GM12878 (cell line): ENCODE measurements around the gene USE1.

Experiments used
- EZH2 ChIP-seq: IDR thresholded peaks from 2 replicates; pipeline ENCODE4 v1.6.1; 2012; ENCODE audit warnings: low read depth, mild to moderate bottlenecking, control low read depth, inconsistent platforms, low read length, borderline replicate concordance; ENCODE audit not compliant: control insufficient read depth
- FOXM1 ChIP-seq: IDR thresholded peaks from 2 replicates; pipeline ENCODE4 v1.6.1; 2012; ENCODE audit warnings: low read depth, mild to moderate bottlenecking, inconsistent platforms, low read length, moderate library complexity
- POLR2A ChIP-seq: IDR thresholded peaks from 2 replicates; pipeline ENCODE4 v1.6.1; 2011; ENCODE audit warnings: low read depth, mild to moderate bottlenecking, low read length
- POLR2AphosphoS5 ChIP-seq: IDR thresholded peaks from 2 replicates; pipeline ENCODE4 v1.6.1; 2011; ENCODE audit warnings: mild to moderate bottlenecking, low read length, inconsistent platforms
- SIX5 ChIP-seq: IDR thresholded peaks from 2 replicates; pipeline ENCODE4 v1.6.1; 2011; ENCODE audit warnings: mild to moderate bottlenecking, low read depth, low read length, moderate library complexity; ENCODE audit not compliant: severe bottlenecking
- YY1 ChIP-seq: IDR thresholded peaks from 2 replicates; pipeline ENCODE4 v1.6.1; 2011; ENCODE audit warnings: low read depth, mild to moderate bottlenecking, low read length
- ZSCAN29 ChIP-seq: fragments of 450-650 bp; IDR thresholded peaks from 2 replicates; pipeline ENCODE4 v1.6.1; 2017; ENCODE audit warnings: mild to moderate bottlenecking, moderate library complexity
- TF ChIP-seq, protein P1 (sequence below), 3 experiments: IDR thresholded peaks in 2 of 3; conservative IDR thresholded peaks in 1 of 3; 2 replicates each; pipeline ENCODE4 v1.5.1; 2011; ENCODE audit warnings: low read depth in 3 of 3, low read length in 3 of 3, mild to moderate bottlenecking in 3 of 3, control low read depth in 2 of 3, moderate library complexity in 2 of 3, inconsistent platforms in 1 of 3, mixed read lengths in 1 of 3; ENCODE audit not compliant: control insufficient read depth in 2 of 3, insufficient read depth in 1 of 3; ENCODE audit errors: extremely low read depth in 1 of 3
- TF ChIP-seq, protein P2 (sequence below): IDR thresholded peaks from 2 replicates; pipeline ENCODE4 v1.6.1; 2011; ENCODE audit warnings: mild to moderate bottlenecking, low read depth, low read length, moderate library complexity; ENCODE audit not compliant: insufficient replicate concordance

DNA sequence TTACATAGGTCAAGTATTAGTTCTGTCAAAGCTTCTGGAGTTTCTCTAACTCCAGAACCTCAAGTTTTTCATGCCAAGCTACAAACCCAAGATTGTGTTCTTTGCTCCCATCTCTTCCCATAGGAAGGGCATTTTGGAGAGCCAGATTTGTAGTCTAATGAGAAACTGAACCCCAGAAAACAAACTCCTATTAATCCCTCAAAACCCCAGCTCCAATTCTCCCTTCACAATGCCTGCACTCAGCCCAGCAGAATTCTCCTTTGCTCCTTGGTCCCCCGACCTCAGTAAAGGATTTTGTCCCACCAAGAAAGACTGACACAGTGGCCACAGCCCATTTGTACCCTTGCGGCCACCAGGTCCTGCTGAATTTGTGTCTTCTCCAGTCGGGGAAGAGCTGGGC, 41.0 kb downstream of the USE1 start:
- TF ChIP-seq FOXM1 (no peak), POLR2AphosphoS5 (no peak), YY1 (no peak), POLR2A (no peak), SIX5 (no peak), EZH2 (no peak), ZSCAN29 (no peak)
- TF ChIP-seq, protein P1, sequence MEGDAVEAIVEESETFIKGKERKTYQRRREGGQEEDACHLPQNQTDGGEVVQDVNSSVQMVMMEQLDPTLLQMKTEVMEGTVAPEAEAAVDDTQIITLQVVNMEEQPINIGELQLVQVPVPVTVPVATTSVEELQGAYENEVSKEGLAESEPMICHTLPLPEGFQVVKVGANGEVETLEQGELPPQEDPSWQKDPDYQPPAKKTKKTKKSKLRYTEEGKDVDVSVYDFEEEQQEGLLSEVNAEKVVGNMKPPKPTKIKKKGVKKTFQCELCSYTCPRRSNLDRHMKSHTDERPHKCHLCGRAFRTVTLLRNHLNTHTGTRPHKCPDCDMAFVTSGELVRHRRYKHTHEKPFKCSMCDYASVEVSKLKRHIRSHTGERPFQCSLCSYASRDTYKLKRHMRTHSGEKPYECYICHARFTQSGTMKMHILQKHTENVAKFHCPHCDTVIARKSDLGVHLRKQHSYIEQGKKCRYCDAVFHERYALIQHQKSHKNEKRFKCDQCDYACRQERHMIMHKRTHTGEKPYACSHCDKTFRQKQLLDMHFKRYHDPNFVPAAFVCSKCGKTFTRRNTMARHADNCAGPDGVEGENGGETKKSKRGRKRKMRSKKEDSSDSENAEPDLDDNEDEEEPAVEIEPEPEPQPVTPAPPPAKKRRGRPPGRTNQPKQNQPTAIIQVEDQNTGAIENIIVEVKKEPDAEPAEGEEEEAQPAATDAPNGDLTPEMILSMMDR (IDR thresholded peaks at IDR 0.05 in 2 of 3, conservative IDR thresholded peaks at IDR 0.05 in 1 of 3; ENCODE audit: control insufficient read depth in 2 of 3, extremely low read depth in 1 of 3, insufficient read depth in 1 of 3, low read depth in 3 of 3, low read length in 3 of 3), result no peak
- TF ChIP-seq, protein P2, sequence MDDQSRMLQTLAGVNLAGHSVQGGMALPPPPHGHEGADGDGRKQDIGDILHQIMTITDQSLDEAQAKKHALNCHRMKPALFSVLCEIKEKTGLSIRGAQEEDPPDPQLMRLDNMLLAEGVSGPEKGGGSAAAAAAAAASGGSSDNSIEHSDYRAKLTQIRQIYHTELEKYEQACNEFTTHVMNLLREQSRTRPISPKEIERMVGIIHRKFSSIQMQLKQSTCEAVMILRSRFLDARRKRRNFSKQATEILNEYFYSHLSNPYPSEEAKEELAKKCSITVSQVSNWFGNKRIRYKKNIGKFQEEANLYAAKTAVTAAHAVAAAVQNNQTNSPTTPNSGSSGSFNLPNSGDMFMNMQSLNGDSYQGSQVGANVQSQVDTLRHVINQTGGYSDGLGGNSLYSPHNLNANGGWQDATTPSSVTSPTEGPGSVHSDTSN, result no peak
